Bone marrow (tissue), 2 donors: Measurements from ENCODE around the gene ZNF664.
A peak's percentile ranks its signal among the peaks of the same experiment; 100 is the strongest.

Experiments
- DNase-seq, 2 donors: peaks; one replicate each; lab custom pipeline; 2025; lab: John Stamatoyannopoulos, UW

Gene ZNF664

DNA sequence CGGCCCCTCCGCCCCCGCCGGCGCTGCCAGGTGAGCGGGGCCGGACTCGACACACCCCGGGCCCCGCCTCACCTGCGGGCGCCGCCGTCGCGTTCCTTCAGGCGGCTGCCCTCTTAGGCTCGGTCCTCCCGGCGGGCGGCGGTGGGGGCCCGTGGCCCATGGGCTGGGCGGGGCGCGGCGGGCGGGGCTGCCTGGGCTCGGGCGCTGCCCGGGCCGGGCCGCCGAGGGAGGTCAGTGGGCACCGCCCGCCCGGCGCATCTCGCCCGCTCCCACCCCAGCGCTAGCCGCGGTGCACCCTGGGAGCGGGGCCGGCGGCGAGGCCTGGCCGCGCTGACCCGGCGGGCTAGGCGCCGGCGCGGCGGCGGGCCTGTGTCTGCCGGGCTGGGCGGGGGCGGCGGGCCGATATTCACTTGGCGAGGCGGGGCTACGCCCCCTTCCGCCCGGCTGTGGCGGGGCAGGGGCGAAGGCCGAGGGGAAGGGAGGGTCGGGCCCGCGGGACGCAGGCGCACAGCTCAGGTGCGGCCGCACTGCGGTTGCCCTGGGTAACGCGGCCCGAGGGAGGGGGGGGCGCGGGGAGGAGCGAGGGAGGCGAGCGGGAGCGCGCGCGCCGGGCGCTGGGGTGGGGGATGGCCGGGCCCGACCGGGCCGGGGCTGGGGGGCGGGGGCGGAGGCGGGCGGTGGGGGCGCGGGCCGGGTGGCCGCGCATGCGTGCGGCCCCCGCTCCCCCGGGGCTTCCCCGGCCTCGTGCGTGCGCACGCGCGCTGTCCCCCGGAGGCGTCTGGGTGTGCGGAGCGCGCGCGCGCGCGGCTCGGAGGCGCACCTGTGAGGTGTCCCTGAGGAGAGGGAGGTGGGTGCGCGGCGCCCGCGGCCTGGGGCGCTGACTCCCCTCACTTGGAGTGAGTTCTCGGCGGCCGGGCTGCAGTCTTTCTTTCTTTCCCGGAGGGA lies at the start of gene ZNF664, which contains the start of gene CCDC92:
Gene ZNF664, plus strand, starts transcription at position 759 of the 945 bp plus-strand sequence. CDS start 38,930 bp downstream, outside the sequence.
Gene CCDC92, minus strand, starts transcription at position 375 of the 945 bp plus-strand sequence. CDS start 28,526 bp downstream, outside the sequence.
- peak; percentile 35 to 72 for DNase-seq

DNA sequence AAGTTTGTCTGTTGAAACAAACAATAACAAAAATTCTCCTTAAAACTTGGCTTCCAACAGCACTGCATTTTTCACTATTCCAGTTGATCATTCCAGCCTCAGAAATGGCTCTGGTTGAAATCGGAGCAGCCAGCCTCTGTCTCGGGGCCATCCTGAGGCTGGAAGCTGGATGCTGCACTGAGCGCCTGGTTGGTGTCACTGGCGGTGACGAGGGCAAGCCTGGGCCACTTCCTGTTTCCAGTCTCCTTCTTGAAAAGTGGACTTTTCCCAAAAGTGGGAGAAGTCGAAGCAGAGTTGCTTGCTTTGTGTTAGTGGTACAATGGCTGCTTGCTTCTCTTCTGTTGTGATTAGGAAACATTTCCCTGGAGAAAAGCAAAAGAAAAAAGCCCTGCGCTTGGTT lies 49.1 kb upstream of the ZNF664 start:
- DNase-seq = no peak

DNA sequence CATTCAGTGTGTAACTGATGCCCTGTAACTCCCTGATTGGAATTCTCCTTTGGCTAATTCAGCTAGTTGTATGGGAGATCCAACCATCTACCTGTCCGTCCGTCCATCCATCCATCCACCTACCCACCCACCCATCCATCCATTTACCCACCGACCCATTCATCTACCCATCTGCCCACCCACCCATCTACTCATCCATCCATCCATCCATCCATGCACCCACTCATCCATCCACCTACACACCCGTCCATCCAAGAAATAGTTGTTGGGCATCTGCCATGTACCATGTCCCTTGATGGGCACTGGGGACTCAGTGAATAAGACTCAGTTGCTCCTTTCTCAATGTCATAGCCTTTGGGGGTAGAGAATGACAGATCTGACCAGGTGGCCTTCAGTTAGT lies 48.5 kb upstream of the ZNF664 start:
- DNase-seq = no peak

DNA sequence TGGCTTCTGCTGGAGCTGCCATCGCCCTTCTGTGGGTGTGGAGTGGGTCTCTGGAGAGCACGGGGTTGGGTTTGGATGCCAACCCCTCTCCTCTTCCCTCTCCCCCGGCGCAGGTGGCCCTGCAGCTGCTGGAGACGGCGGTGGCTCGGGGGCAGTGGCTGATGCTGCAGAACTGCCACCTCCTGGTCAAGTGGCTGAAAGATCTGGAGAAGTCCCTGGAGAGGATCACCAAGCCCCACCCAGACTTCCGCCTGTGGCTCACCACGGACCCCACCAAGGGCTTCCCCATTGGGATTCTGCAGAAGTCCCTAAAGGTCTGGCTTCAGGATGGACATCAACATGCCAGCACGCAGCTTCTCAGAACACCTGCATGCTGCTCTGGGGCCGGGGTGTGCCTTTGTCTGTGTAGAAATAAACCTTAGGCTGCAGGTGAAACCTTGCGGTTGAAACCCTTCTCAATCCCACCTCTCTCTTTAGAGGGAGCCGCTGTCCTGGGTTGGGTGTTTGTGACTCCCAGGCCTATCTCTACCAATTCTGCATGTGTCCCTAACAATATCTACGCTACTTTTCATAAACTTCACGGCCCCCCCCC lies 44.6 kb upstream of the ZNF664 start:
- no peak for DNase-seq

DNA sequence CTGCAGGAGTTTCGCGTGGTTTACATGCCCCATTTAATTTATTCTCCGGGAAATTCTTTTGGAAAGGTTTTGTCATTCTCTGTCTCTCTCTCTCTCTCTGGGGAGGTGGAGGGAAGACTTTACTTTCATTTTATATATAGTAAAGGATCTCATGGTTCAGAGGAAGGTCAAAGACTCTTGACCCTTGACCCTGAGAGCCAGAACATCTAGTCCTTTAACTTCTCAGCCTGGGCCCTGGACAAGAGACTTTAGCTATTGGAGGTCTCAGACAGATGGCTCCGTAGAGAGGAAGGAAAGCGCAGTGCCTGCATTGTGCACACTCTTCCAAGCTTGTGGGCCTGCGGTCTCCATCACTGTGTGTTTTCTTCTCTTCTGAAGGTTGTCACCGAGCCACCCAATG lies 44.1 kb upstream of the ZNF664 start:
- DNase-seq = no peak

DNA sequence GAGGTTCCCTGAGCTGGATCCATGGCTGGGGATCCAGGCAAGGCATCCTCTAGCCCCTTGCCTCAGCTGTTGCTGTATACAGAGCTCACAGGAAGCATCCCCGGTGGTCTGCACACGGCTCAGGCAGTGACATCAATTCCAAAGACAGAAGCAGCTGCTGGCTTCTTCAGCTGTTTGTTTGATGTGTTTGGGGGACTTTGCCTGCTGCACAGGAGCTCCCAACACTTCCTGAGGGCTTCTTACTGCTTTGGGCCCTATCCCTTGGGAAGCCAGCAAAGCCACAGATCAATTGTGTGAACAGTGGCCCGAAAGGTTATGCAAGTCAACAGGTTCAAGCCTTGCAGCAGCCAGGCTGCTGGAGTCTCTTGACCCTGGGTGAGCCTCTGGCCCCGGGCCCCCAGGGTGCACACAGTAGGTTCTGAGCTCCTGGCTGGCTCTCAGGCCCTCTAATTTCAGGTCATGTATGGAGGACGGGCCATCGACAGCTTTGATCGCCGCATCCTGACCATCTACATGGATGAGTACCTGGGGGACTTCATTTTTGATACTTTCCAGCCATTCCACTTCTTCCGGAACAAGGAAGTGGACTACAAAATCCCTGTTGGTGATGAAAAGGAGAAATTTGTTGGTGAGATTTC lies 43.0 kb upstream of the ZNF664 start:
- DNase-seq = no peak

DNA sequence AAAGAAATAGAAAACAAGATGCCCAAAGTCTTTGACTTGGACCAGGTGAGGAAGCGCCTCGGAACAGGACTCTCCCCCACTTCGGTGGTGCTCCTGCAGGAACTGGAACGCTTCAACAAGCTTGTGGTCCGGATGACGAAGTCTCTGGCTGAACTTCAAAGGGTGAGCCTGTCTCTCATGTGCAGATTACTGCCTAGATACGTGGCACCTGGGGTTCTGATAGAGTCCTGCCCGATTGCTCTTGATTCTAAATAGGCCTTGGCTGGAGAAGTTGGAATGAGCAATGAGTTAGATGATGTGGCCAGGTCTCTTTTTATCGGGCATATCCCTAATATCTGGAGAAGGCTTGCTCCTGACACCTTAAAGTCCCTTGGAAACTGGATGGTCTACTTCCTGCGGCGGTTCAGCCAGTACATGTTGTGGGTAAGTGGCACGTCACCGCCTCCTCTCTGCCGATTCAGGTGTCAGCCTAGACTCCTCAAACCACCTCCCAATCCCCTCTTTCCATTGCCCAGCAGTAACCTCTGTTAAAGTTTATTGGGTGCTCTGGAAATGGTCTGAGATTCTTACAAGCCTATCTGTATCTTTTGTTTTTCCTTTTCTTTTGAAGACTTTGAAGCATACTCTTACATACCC lies 41.2 kb upstream of the ZNF664 start:
- DNase-seq = no peak

DNA sequence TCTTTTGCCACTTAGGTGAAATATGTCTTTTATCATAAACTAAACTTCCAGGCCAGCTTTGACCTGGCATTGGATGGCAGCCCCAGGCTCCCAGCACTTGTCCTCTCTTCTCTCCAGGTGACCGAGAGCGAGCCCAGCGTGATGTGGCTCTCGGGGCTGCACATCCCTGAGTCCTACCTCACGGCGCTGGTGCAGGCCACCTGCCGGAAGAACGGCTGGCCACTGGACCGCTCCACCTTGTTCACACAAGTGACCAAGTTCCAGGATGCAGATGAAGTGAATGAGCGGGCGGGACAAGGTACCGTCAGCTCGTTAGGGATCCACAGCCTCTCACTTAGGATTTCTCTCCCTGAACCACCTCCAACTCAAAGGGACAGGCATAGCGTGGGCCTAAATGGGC lies 39.8 kb upstream of the ZNF664 start:
- DNase-seq = no peak

DNA sequence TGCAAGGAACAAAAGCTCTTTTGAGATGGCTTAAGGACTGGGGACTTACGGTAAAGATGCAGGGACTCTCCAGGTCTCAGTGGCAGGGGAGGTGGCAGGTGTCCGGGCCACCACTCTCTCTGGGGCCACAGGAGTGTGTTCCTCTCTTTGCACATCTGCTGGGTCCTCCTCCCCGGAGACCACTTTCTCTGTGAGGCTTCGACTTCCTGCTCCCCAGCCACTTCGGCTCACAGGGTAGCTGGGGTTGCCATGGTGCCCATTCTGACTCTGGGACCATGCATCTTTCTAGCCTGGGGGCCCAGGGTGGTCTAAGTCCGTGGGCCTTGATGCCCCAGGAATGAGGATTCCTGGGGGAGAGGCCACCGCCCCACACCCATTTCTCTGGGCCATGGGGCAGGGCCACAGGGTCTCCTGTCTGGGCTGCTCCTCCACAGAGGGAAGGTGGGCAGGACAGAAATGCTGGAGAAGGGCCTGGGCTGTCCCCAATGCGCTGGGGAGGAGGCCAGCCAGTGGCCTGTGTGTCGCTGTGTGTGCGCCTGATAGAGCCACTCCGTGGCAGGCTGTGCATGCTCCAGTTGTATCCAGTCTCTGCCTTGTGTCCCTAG lies 38.9 kb upstream of the ZNF664 start:
- no peak for DNase-seq

DNA sequence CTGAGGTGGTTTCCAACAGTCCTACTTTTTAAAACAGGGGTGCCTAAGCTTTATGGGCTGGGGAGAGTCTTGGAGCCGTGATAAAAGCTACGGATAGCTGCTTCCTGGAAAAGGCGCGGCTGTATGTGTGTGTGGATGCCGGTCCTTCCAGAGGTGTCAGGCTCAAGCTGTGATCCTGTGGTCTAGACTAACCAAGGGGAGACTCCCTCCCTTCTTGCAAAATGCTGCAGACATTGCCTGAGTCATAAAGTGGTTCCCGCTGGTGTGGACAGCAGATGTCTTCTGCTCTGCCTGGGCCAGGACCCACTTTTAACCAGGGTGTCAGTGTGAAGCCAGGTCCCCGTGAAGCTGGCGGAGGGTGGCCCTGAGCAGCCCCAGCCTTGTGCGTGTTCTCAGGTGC lies 38.2 kb upstream of the ZNF664 start:
- DNase-seq = no peak

DNA sequence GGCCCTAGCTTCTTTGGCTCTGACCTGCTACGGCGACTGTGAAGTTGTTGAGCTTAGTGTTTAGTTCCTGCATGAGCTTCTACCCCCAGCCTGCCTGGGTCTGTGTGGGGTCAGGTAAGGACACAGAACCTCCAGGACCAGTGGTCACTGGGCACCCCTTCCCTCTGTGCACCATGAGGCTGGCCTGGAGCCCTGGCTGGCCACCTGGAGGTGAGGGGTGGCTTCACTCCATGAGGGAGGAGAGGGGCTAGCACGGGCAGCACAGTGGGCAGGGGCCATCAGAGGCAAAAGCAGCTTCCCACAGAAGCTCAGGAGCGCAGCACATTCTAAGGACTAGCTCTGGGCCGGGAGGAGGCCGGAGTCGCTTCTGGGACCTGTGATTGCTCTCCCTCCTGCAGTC lies 37.1 kb upstream of the ZNF664 start:
- DNase-seq = no peak

DNA sequence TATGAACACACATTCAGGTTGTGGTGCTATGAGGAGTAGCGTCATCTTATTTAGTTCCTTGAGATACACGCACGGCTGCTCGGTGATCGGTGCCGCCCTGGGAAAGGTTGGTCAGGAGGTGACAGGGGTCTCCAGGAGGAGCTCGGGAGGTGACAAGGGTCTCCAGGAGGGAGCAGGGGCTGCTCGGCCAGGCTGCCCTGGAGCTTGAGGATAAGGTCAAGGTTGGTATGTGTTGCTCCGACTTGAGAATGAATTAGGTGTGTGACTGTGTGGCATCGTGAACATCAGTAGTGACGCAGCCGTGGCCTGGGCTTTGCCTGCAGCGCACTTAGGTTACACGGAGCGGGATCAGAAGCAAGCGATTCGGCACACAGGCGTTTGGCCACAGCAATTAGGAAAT lies 36.5 kb upstream of the ZNF664 start:
- no peak for DNase-seq

DNA sequence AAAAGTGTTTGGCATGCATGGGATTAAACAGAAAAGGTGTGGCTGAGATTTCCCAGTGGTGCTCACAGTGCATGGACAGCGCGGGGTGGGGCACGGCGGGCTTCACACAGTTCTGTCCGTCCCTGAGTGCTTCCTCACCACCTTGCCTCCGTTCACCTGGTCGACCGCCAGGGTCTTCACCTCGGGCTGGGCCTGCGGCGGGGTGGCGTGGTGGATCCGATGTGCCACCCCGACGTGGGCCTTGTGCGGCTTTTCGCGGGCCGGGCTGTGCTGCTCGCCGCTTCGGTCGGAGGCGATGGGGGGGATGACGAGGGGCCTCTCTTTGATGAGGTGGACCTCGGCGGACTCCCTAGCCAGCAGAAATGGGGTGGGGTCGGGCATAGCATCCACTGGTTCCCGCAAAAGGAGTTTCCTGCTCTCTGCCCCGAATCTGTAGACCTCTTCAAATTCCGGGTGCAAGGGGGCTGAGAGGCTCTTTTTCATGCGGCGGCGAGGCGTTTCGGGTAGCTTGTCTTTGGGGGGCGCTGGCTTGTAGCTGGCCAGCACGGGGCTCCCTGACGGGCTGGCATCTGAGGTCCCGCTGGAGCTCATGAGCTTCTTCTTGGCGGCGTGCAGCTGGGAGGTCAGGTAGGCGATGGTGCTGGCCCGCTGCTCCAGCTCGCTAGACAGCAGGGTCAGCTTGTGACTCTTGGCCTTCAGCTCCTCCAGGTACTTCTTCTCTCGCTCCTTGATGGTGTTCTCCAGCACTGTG lies 35.9 kb upstream of the ZNF664 start:
- no peak for DNase-seq

DNA sequence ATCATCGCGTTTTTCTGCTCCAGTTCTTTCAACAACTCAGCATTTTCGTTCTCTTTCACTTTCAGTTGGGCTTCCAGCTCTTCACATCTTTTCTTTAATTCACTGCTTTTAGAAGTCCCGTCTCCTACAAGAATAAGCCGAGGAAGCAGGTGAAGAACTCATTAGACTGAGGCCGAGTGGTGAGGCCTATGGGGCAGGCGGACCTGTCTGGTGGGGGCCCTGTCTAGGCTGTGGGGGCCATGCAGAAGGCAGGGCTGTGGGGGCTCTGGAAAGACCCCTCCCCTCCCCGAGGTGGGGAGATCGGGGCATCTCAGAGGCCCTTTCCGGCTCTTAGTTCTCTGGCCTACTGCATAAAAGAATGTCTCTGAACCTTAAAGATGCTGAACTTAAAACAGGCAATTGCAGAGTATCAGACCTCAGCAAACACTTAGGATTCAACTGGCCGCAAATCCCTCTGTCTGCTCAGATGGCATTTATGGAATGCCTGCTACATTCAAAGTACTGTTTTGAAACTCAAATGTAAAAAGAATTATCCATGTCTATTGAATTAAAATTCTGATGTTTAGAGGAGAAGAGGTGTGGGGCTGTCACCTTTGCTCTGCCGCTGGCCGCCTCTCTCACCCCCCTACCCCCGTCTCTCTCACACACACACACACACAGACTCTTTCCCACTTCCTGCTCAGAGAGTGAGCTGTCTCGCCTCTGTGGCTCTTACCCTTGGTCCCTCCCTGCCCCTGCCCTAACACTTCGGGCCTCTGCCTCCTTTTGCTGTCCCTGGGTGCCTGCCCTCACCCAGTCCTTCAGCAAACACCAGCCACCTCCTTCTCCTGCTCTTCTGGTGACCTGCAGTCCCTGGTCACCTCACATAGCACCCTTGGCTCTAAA lies 35.1 kb upstream of the ZNF664 start:
- DNase-seq = peak in 1 of 2 donors; percentile 72

DNA sequence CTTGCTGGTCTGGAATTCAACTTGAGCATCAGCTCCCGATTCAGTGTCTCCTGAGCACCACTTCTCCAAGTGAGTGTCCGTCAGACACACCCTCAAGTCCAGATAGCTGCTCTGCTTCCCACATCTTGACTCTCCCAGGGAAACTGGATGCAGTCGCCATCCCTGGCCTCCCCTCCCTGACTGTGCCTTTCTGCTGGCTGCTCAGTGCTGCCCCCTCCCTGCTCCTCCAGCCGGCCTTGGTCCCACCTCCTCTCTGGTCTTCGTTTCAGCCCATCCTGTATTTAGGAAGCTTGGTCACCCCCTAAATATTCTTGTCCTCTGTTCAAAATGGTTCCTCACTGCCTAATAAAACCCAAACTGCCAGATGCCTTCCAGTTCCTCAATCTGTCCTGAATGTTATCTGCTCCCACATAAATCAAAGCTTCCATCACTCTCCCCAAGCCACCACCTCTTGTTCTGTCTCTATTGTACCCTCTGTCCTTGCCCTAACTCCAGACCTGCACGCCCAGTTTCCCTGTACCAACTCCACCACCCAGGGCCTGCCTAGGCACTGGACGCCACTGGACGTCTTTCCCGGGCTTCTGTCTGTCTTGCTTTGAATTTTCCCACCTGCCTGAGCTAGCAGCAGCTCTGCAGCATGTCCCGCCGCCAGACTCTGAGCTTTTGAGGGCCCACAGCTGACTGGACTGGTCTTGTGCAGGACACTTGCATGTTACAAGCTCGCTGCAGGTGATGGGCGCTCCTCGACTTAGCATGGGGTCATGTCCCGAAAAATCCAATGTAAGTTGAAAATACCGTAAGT lies 34.1 kb upstream of the ZNF664 start:
- no peak for DNase-seq

DNA sequence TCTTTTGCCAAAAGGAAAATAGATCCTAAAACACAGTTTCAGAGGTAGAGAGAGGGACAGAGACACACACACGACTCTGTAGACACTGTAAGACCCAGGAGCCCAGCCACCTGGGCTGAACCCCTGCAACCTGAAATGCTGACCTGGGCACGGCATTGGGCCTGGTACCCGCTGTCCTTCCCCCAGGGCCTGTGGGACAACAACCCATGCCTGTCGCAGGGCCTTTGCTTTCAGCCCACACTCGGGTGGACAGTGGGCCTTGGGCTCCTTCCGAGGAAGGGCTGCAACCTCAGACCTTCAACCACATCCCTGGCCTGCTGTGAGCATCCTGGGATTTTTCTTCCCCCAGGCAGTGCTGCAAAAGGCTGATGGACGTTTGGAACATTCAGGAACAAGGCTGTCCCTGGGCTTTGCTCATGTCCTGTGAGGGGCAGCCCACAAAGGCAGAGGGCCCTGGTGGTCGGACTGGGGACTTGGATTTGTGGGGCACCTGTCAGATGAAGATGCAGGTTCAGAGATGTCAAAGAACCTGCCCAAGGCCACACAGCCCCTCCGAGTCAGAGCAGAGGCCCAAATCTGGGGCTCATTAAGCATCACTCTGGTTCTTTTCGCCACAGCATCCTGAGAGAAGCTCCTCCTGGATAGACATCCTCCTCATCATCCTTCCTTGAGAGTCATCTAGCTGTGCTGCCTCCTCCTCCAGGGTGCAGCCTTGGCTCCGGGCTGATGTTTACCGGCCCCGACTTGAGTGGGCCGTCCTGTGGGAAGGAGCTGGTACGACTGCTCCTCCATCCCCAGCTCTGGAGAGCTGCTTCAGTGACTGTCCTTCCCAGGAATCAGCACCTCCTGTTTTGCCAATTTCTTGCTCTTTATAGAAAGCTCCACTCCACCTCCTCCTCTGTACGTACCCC lies 33.0 kb upstream of the ZNF664 start:
- DNase-seq = no peak

DNA sequence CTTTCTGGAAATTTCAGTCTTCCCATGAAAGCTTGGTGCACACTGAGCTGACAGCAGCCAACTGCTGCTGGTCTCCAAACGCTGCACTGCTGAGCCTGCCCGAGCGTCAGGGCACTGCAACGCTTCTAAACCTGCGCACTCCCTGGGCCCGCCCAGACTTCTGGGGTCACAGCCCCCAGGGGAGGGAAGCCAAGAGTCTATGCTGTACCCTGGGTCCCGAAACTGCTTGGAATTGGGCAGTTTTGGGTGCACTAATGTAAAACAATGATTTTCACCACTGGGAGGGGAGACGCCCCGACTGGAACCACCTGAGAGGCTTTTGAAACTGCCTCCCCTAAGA lies 32.4 kb upstream of the ZNF664 start:
- DNase-seq = no peak

DNA sequence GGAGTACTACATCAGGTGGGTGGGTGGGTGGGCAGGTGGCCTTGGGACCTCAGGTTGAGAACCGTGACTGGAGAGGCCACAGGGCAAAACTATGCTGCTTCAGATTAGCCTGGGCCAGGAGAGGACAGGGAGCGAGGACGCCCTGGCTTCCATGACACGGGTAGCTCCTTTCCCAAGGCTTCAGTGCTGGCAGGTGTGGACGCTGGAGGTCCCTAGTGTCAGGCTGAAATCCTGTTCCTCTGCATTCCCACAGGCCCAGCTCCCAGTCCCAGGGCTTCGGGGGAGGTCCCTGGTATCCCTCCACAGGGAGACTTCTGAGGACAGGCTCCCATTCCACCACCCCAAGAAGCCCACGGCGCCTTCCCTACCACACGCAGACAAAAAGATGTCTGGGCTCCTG lies 32.0 kb upstream of the ZNF664 start:
- no peak for DNase-seq
